ENCODE data around the gene ADARB2. TPM values are rescaled to one million over a fixed set of nuclear protein-coding genes. Genes with fewer than 3 reads are reported as not detected.

The ADARB2 gene
- total and polyA plus RNA-seq, 7 donors: 0.05 to 0.39 (median 0.15) TPM; not detected in 2

DNA sequence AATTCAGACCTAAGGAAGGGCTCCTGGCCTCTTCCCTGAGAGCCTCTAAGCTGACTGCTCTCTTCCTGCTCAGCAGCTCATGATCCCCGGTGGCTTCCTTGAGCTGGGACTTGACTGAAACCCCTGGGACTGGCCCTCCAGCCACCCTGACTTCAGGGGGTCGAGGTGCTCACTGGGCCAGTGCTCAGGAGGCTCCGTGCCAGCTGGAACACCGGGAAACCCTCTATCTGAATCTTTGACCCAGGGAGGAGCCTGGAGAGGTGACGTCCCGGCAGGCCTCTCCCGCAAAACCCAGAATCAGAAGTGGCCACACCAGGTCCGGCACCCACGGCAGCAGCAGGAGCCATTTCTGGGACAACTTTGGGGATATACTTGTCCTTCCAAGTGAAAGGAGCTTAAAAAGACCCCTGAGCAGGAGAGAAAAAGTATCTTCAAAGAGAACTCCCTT lies 570.5 kb downstream of the ADARB2 start:
- intact Hi-C loops (cut with DNase I): no loop called here
- 80 to 84% (median 82%) methylated on average over 9 of the region's 9 CpGs for WGBS, 3 donors

GRCh38 chr10:1166101-1166827 lies 571.1 kb downstream of the ADARB2 start:
- intact Hi-C loops (cut with DNase I): no loop called here
- Histone ChIP-seq H3K27ac (no peak overlapping the region), H3K27me3 (ENCODE audit: insufficient read depth in 3 of 3, low read length in 2 of 3) (no peaks in the 10 kb centered on the region), H3K9me3 (no peaks in the 10 kb centered on the region), H3K36me3 (ENCODE audit: insufficient read depth in 1 of 2, low read depth in 1 of 2) (no peaks in the 10 kb centered on the region), H3K4me3 (no peak overlapping the region), H3K4me1 (no peaks in the 10 kb centered on the region)
- DNase-seq (no peak), ATAC-seq (no peak)
- TF ChIP-seq, protein P1, sequence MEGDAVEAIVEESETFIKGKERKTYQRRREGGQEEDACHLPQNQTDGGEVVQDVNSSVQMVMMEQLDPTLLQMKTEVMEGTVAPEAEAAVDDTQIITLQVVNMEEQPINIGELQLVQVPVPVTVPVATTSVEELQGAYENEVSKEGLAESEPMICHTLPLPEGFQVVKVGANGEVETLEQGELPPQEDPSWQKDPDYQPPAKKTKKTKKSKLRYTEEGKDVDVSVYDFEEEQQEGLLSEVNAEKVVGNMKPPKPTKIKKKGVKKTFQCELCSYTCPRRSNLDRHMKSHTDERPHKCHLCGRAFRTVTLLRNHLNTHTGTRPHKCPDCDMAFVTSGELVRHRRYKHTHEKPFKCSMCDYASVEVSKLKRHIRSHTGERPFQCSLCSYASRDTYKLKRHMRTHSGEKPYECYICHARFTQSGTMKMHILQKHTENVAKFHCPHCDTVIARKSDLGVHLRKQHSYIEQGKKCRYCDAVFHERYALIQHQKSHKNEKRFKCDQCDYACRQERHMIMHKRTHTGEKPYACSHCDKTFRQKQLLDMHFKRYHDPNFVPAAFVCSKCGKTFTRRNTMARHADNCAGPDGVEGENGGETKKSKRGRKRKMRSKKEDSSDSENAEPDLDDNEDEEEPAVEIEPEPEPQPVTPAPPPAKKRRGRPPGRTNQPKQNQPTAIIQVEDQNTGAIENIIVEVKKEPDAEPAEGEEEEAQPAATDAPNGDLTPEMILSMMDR (IDR thresholded peaks at IDR 0.05): no peak
- WGBS, 3 donors: 81 to 84% (median 84%) methylated on average over 15 of the region's 15 CpGs

More for the DNA sequence above, 570.5 kb downstream of the ADARB2 start:
- Histone ChIP-seq H3K4me1 (no peaks in the 10 kb centered on the region), H3K27me3 (ENCODE audit: insufficient read depth in 3 of 3, low read length in 2 of 3) (peaks cover 0 to 2% (median 0%) of the 10 kb centered on the region in 3 donors), H3K9me3 (no peaks in the 10 kb centered on the region), H3K27ac (no peak overlapping the region), H3K36me3 (ENCODE audit: insufficient read depth in 1 of 2, low read depth in 1 of 2) (no peaks in the 10 kb centered on the region), H3K4me3 (no peak overlapping the region)
- ATAC-seq: no peak
- no peak for DNase-seq
- TF ChIP-seq, protein P1 (IDR thresholded peaks at IDR 0.05): no peak

- Histone ChIP-seq H3K9me3 (no peaks in the 10 kb centered on the region), H3K27ac (no peak overlapping the region), H3K4me1 (no peaks in the 10 kb centered on the region), H3K4me3 (no peak overlapping the region), H3K27me3 (ENCODE audit: insufficient read depth in 3 of 3, low read length in 2 of 3) (peaks cover 0 to 2% (median 0%) of the 10 kb centered on the region in 3 donors), H3K36me3 (ENCODE audit: insufficient read depth in 1 of 2, low read depth in 1 of 2) (no peaks in the 10 kb centered on the region)
- ATAC-seq (no peak), DNase-seq (no peak)
- intact Hi-C loops (cut with DNase I): no loop called here
- TF ChIP-seq, protein P1 (IDR thresholded peaks at IDR 0.05): no peak
- 34 to 42% (median 39%) methylated on average over 5 of the region's 5 CpGs for WGBS, 3 donors
Measured at GRCh38 chr10:1163831-1164230, 573.5 kb downstream of the ADARB2 start.

DNA sequence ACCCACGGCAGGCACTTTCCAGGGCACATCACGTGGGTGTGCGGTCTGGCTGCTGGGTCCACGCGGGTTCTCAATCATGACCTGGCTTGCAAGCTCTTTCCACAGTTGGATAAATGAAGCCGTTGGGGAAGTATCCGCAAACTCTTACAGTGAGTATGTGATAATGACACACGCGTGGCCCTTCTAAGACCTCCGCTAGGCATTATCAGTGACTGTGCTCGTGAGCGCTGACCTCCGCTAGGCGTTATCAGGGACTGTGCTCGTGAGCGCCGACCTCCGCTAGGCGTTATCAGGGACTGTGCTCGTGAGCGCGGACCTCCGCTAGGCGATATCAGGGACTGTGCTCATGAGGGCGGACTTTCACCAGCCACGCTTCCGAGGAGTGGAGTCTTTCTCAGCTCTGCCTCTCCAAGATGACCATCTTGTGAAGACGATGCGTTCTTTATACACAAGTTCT lies 574.1 kb downstream of the ADARB2 start:
- intact Hi-C loops (cut with DNase I): no loop called here
- Histone ChIP-seq H3K4me1 (no peaks in the 10 kb centered on the region), H3K27me3 (ENCODE audit: insufficient read depth in 3 of 3, low read length in 2 of 3) (peaks cover 0 to 2% (median 0%) of the 10 kb centered on the region in 3 donors), H3K27ac (no peak overlapping the region), H3K36me3 (ENCODE audit: insufficient read depth in 1 of 2, low read depth in 1 of 2) (no peaks in the 10 kb centered on the region), H3K9me3 (no peaks in the 10 kb centered on the region), H3K4me3 (no peak overlapping the region)
- TF ChIP-seq, protein P1 (IDR thresholded peaks at IDR 0.05): no peak
- ATAC-seq (no peak), DNase-seq (no peak)
- 90 to 96% (median 94%) methylated on average over 29 of the region's 29 CpGs for WGBS, 3 donors
